ENCODE results near the gene ITIH3.

The ITIH3 gene

GRCh38 chr3:52779837-52780585, 14.6 kb upstream of the ITIH3 start:
- no peak for DNase-seq (ENCODE audit: low read depth, low spot score)

- DNase-seq (ENCODE audit: low read depth, low spot score): no peak
These were observed 12.9 kb upstream of the ITIH3 start for GRCh38 chr3:52781741-52782140.

GRCh38 chr3:52782412-52783210, 12.0 kb upstream of the ITIH3 start:
- DNase-seq (ENCODE audit: low read depth, low spot score): no peak

- DNase-seq (ENCODE audit: low read depth, low spot score): no peak
These were observed 11.4 kb upstream of the ITIH3 start for GRCh38 chr3:52783211-52783555.

- DNase-seq (ENCODE audit: low read depth, low spot score): no peak
These were observed 10.5 kb upstream of the ITIH3 start for GRCh38 chr3:52784021-52784621.

GRCh38 chr3:52784931-52785590, 9.5 kb upstream of the ITIH3 start:
- no peak for DNase-seq (ENCODE audit: low read depth, low spot score)

GRCh38 chr3:52786330-52787215, 8.0 kb upstream of the ITIH3 start:
- no peak for DNase-seq (ENCODE audit: low read depth, low spot score)

GRCh38 chr3:52787246-52787645, 7.3 kb upstream of the ITIH3 start:
- no peak for DNase-seq (ENCODE audit: low read depth, low spot score)

GRCh38 chr3:52787672-52788625, 6.6 kb upstream of the ITIH3 start:
- DNase-seq (ENCODE audit: low read depth, low spot score): no peak

GRCh38 chr3:52788890-52789745, 5.5 kb upstream of the ITIH3 start:
- no peak for DNase-seq (ENCODE audit: low read depth, low spot score)

GRCh38 chr3:52789746-52790040, 4.9 kb upstream of the ITIH3 start:
- DNase-seq (ENCODE audit: low read depth, low spot score): no peak

- no peak for DNase-seq (ENCODE audit: low read depth, low spot score)
These were observed 4.3 kb upstream of the ITIH3 start for GRCh38 chr3:52790337-52790736.

- no peak for DNase-seq (ENCODE audit: low read depth, low spot score)
These were observed 3.9 kb upstream of the ITIH3 start for GRCh38 chr3:52790741-52791140.

GRCh38 chr3:52791366-52791765, 3.2 kb upstream of the ITIH3 start:
- DNase-seq (ENCODE audit: low read depth, low spot score): no peak

- DNase-seq (ENCODE audit: low read depth, low spot score): no peak
These were observed 2.7 kb upstream of the ITIH3 start for GRCh38 chr3:52791928-52792327.

GRCh38 chr3:52792413-52792812, 2.2 kb upstream of the ITIH3 start:
- DNase-seq (ENCODE audit: low read depth, low spot score): no peak

GRCh38 chr3:52792961-52793695, 1.5 kb upstream of the ITIH3 start:
- DNase-seq (ENCODE audit: low read depth, low spot score): no peak

- no peak for DNase-seq (ENCODE audit: low read depth, low spot score)
These were observed 639 bp upstream of the ITIH3 start for GRCh38 chr3:52793702-52794611.
